A549 (cell line): ENCODE measurements around the gene TPGS1. TPM values are rescaled to one million over a fixed set of nuclear protein-coding genes. Genes with fewer than 3 reads are reported as not detected.

ENCODE experiments used
- ATAC-seq, 2 experiments: fragments of 200-7000 bp in 1 of 2; fragments of >200 bp in 1 of 2; cut with Nextera tagmentation in 1 of 2; cut with Tn5 transposase in 1 of 2; 3 replicates each; pipeline versions ENCODE4 v1.8.0 to v1.9.1; 2018 to 2020; ENCODE audit warnings: mild to moderate bottlenecking in 1 of 2, moderate library complexity in 1 of 2
- CTCF ChIA-PET: fragments of 300-600 bp; sonication (Branson Sonifier 250); formaldehyde crosslinking; extraction: SDS; loops from one replicate; lab custom pipeline; 2021; ENCODE audit warnings: antibody characterized with exemption, inconsistent platforms; lab: Yijun Ruan, JAX
- POLR2A ChIA-PET: fragments of 350-600 bp; formaldehyde crosslinking; extraction: SDS; loops from one replicate; lab custom pipeline; 2021; ENCODE audit warnings: antibody characterized with exemption, inconsistent platforms; lab: Yijun Ruan, JAX
- DNase-seq, 2 experiments: peaks; one replicate each; pipeline versions ENCODE4 v3.0.0 to v3.0.0-alpha.2; 2011 to 2016; ENCODE audit warnings: low read depth in 1 of 2, low spot score in 1 of 2
- FAIRE-seq: peaks from 2 replicates; lab custom pipeline; 2011; peaks lifted over from hg19 to GRCh38; lab: Jason Lieb, UNC
- H3K27ac ChIP-seq, 2 experiments: fragments of >200 bp; sonication (Bioruptor Twin); formaldehyde crosslinking; 3 replicates each; pipeline ENCODE4 v1.5.1; 2016 to 2017
- H3K4me1 ChIP-seq: fragments of >200 bp; sonication (Bioruptor Twin); formaldehyde crosslinking; 3 replicates; pipeline ENCODE4 v1.6.1; 2016
- H3K4me2 ChIP-seq: fragments of >200 bp; sonication (Bioruptor Twin); formaldehyde crosslinking; 3 replicates; pipeline ENCODE4 v1.6.1; 2016
- H3K4me3 ChIP-seq: fragments of >200 bp; sonication (Bioruptor Twin); formaldehyde crosslinking; 3 replicates; pipeline ENCODE4 v1.5.1; 2016
- H3K9me3 ChIP-seq: fragments of >200 bp; sonication (Bioruptor Twin); formaldehyde crosslinking; 3 replicates; pipeline ENCODE4 v1.6.1; 2016
- CBX8 ChIP-seq: fragments of 200-600 bp; sonication (generic); IDR thresholded peaks from 2 replicates; pipeline ENCODE4 v1.6.1; 2016
- CHD4 ChIP-seq: fragments of 200-600 bp; sonication (generic); IDR thresholded peaks from 2 replicates; pipeline ENCODE4 v1.6.1; 2016; ENCODE audit warnings: antibody characterized with exemption, mild to moderate bottlenecking, borderline replicate concordance
- CTCF ChIP-seq: fragments of >200 bp; sonication (Bioruptor Twin); formaldehyde crosslinking; IDR thresholded peaks from 3 replicates; pipeline ENCODE4 v1.5.1; 2016
- E2F6 ChIP-seq: IDR thresholded peaks from 2 replicates; pipeline ENCODE4 v1.6.1; 2012; ENCODE audit warnings: low read depth, borderline replicate concordance
- GATA3 ChIP-seq: IDR thresholded peaks from 2 replicates; pipeline ENCODE4 v1.6.1; 2012; ENCODE audit warnings: borderline replicate concordance
- HDAC2 ChIP-seq: fragments of 200-600 bp; sonication (generic); IDR thresholded peaks from 2 replicates; pipeline ENCODE4 v1.6.1; 2016
- HES2 ChIP-seq: fragments of >200 bp; sonication (Bioruptor Twin); formaldehyde crosslinking; IDR thresholded peaks from 2 replicates; pipeline ENCODE4 v1.6.1; 2016
- JUN ChIP-seq, 2 experiments: fragments of >200 bp; sonication (Bioruptor Twin); formaldehyde crosslinking; IDR thresholded peaks; 2 replicates in 1 of 2; 3 replicates in 1 of 2; pipeline ENCODE4 v1.6.1; 2016 to 2017
- KDM5A ChIP-seq: fragments of 200-600 bp; sonication (generic); IDR thresholded peaks from 2 replicates; pipeline ENCODE4 v1.6.1; 2016; ENCODE audit warnings: antibody characterized with exemption, mild to moderate bottlenecking
- MAFK ChIP-seq: fragments of 450-650 bp; IDR thresholded peaks from 2 replicates; pipeline ENCODE4 v1.6.1; 2014; ENCODE audit not compliant: partially characterized antibody
- MAZ ChIP-seq: fragments of 150-350 bp; IDR thresholded peaks from 2 replicates; pipeline ENCODE4 v1.6.1; 2014; ENCODE audit warnings: antibody characterized with exemption, low read depth, low read length, borderline replicate concordance
- POLR2A ChIP-seq: IDR thresholded peaks from 2 replicates; pipeline ENCODE4 v1.6.1; 2012; ENCODE audit warnings: mild to moderate bottlenecking, low read length
- RARB ChIP-seq: fragments of 250-450 bp; sonication (Bioruptor Pico); IDR thresholded peaks from 2 replicates; pipeline ENCODE4 v1.8.0; 2021; ENCODE audit warnings: mild to moderate bottlenecking, moderate library complexity
- RCOR1 ChIP-seq: fragments of 150-350 bp; IDR thresholded peaks from 2 replicates; pipeline ENCODE4 v1.6.1; 2014; ENCODE audit warnings: antibody characterized with exemption, low read length, low read depth
- REST ChIP-seq: fragments of 200-600 bp; sonication (generic); IDR thresholded peaks from 2 replicates; pipeline ENCODE4 v1.6.1; 2016; ENCODE audit warnings: antibody characterized with exemption, mild to moderate bottlenecking, moderate library complexity
- RNF2 ChIP-seq: fragments of 200-600 bp; sonication (generic); IDR thresholded peaks from 2 replicates; pipeline ENCODE4 v1.6.1; 2016; ENCODE audit warnings: low read depth, mild to moderate bottlenecking, antibody characterized with exemption, moderate library complexity, borderline replicate concordance
- SMC3 ChIP-seq: fragments of >200 bp; sonication (Bioruptor Twin); formaldehyde crosslinking; IDR thresholded peaks from 3 replicates; pipeline ENCODE4 v1.6.1; 2018; ENCODE audit warnings: inconsistent platforms
- USF2 ChIP-seq: fragments of 450-650 bp; IDR thresholded peaks from 2 replicates; pipeline ENCODE4 v1.6.1; 2014; ENCODE audit warnings: antibody characterized with exemption
- ZC3H11A ChIP-seq: fragments of 450-650 bp; IDR thresholded peaks from 2 replicates; pipeline ENCODE4 v1.6.1; 2014; ENCODE audit warnings: antibody characterized with exemption, mild to moderate bottlenecking
- ZNF302 ChIP-seq: fragments of 250-450 bp; sonication (Bioruptor Pico); IDR thresholded peaks from 2 replicates; pipeline ENCODE4 v1.9.0; 2021; ENCODE audit warnings: inconsistent platforms, mild to moderate bottlenecking, moderate library complexity
- WGBS: methylation state at CpG from one replicate; pipeline ENCODE4 v1.1.6; 2017; ENCODE audit errors: missing lambda C conversion rate; 5-methylcytosine and 5-hydroxymethylcytosine counted together
- polyA plus RNA-seq, 4 experiments: library from polyadenylated mRNA; depleted of rRNA in 3 of 4; stranded (reverse); fragments of >200 nt; fragmentation: RNase III in 1 of 4; extraction: RNeasy Plus Mini Kit Qiagen cat#74134 plus additional on column Dnase treatment in 1 of 4; gene quantifications; 2 replicates in 3 of 4; 3 replicates in 1 of 4; pipeline ENCODE4 v1.2.3, GENCODE V29; 2011 to 2017

The TPGS1 gene
- polyA plus RNA-seq, 2 of the 4 experiments (the other 2 are of a cell fraction), result 2.7 to 13.1 TPM

- H3K27ac ChIP-seq, result no peak overlapping the region
- H3K9me3 ChIP-seq, result no peaks in the 10 kb centered on the region
- POLR2A ChIA-PET, result no interaction called here
- CTCF ChIA-PET, result no interaction called here
- no peak; a peak in 1 of 6 replicates for ATAC-seq
- TF ChIP-seq ZNF302 (CRISPR knock-in tag), result no peak
- no peak for TF ChIP-seq GATA3
- TF ChIP-seq ZC3H11A, result no peak
- TF ChIP-seq SMC3, result no peak
- no peak for TF ChIP-seq MAZ
- TF ChIP-seq RARB (CRISPR knock-in tag), result no peak
- TF ChIP-seq RCOR1, result no peak
- TF ChIP-seq KDM5A, result no peak
- no peak for TF ChIP-seq CBX8
- TF ChIP-seq MAFK, result no peak
- no peak for TF ChIP-seq CTCF
- TF ChIP-seq HDAC2, result no peak
- no peak for TF ChIP-seq HES2
- TF ChIP-seq JUN (IDR thresholded peaks at IDR 0.05), result no peak
- TF ChIP-seq CHD4, result no peak
- no peak for TF ChIP-seq POLR2A
- TF ChIP-seq RNF2, result no peak
- TF ChIP-seq REST, result no peak
- no peak for TF ChIP-seq E2F6
- TF ChIP-seq USF2, result no peak
- TF ChIP-seq, all 56 proteins: peak for 0
- DNase-seq (no peak), FAIRE-seq (no peak)
- no peak overlapping the region for H3K4me2 ChIP-seq
- peaks cover 10% of the 10 kb centered on the region for H3K4me1 ChIP-seq
- H3K4me3 ChIP-seq, result no peak overlapping the region
- WGBS, result 93% methylated on average over 15 of the region's 52 CpGs
Observed at GRCh38 chr19:548886-549830, 41.9 kb downstream of the TPGS1 start.
